AG09309 (cell line): ENCODE results near the gene IRAK3.

Experiments used
- DNase-seq: peaks from one replicate; pipeline ENCODE4 v3.0.0-alpha.2; 2010; ENCODE audit warnings: low read depth
- H3K4me3 ChIP-seq: 2 replicates; pipeline ENCODE4 v1.5.1; 2011; ENCODE audit warnings: mild to moderate bottlenecking, low read depth, low read length, moderate library complexity; ENCODE audit not compliant: control insufficient read depth
- TF ChIP-seq, protein P1 (sequence below): IDR thresholded peaks from 2 replicates; pipeline ENCODE4 v1.5.1; 2011; ENCODE audit warnings: mild to moderate bottlenecking, low read depth, low read length, inconsistent platforms; ENCODE audit not compliant: insufficient read depth, control insufficient read depth; ENCODE audit errors: missing control alignments

IRAK3 gene

GRCh38 chr12:66160704-66161103 lies 28.3 kb upstream of the IRAK3 start:
- DNase-seq: no peak
- no peak overlapping the region for H3K4me3 ChIP-seq
- TF ChIP-seq, protein P1, sequence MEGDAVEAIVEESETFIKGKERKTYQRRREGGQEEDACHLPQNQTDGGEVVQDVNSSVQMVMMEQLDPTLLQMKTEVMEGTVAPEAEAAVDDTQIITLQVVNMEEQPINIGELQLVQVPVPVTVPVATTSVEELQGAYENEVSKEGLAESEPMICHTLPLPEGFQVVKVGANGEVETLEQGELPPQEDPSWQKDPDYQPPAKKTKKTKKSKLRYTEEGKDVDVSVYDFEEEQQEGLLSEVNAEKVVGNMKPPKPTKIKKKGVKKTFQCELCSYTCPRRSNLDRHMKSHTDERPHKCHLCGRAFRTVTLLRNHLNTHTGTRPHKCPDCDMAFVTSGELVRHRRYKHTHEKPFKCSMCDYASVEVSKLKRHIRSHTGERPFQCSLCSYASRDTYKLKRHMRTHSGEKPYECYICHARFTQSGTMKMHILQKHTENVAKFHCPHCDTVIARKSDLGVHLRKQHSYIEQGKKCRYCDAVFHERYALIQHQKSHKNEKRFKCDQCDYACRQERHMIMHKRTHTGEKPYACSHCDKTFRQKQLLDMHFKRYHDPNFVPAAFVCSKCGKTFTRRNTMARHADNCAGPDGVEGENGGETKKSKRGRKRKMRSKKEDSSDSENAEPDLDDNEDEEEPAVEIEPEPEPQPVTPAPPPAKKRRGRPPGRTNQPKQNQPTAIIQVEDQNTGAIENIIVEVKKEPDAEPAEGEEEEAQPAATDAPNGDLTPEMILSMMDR: no peak

DNA sequence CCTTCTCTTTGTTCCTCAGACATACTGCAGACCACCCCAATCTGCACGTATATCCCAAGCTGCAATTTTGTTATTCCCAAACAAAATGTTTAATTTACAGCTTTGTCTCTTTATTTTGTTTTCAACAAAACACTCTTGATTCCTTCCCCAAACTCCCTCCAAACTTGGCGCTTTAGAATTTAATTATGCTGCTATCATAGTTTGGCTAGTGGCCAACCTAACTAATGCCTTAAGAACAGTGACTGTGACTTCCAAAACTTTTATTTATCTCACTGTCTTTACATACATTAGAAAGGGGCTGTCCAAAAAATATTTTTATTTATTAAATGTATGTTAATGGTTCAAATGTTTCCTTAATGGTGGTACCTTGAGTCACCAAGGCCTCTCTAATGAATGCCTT lies 26.3 kb upstream of the IRAK3 start:
- TF ChIP-seq, protein P1: no peak
- no peak overlapping the region for H3K4me3 ChIP-seq

GRCh38 chr12:66163289-66163688 lies 25.7 kb upstream of the IRAK3 start:
- TF ChIP-seq, protein P1: no peak
- no peak overlapping the region for H3K4me3 ChIP-seq
- no peak for DNase-seq

More for the DNA sequence above, 26.3 kb upstream of the IRAK3 start:
- no peak for DNase-seq

DNA sequence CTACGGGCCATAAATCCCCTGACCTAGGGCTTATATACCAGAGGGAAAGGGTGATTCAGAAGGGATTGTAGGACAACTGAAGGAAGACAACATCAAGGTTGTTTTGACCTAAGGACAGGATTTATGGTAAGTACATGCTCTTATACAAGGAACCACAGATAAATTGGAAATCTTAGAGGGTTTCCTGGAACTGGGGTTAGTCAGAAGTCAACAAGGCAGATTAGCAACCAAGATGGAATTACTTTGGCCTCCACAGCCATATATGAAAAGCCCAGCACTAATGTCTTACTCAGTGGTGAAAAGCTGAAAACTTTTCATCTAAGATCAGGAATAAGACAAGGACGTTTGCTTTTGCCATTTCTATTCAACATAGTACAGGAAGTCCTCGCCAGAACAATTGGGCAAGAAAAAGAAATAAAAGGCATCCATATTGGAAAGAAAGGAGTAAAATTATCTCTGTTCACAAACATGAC lies 24.6 kb upstream of the IRAK3 start:
- TF ChIP-seq, protein P1: no peak
- no peak for DNase-seq

GRCh38 chr12:66165141-66165540 lies 23.9 kb upstream of the IRAK3 start:
- DNase-seq: no peak
- TF ChIP-seq, protein P1: no peak
- no peak overlapping the region for H3K4me3 ChIP-seq

More for the DNA sequence above, 24.6 kb upstream of the IRAK3 start:
- H3K4me3 ChIP-seq: no peak overlapping the region

DNA sequence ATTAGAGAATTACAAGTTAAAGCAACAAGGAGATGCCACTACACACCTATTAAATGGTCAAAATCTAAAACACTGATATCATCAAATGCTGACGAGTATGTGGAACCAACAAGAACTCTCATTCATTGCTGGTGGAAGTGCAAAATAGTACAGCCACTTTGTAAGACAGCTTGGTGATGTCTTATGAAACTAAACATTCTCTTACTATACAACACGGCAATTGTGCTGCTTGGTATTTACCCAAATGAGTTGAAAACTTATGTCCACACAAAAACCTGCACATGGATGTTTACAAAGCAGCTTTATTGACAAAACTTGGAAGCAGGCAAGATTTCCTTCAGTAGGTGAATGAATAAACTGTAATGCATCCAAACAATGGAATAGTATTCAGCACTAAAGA lies 22.5 kb upstream of the IRAK3 start:
- no peak overlapping the region for H3K4me3 ChIP-seq
- TF ChIP-seq, protein P1: no peak
- DNase-seq: no peak

DNA sequence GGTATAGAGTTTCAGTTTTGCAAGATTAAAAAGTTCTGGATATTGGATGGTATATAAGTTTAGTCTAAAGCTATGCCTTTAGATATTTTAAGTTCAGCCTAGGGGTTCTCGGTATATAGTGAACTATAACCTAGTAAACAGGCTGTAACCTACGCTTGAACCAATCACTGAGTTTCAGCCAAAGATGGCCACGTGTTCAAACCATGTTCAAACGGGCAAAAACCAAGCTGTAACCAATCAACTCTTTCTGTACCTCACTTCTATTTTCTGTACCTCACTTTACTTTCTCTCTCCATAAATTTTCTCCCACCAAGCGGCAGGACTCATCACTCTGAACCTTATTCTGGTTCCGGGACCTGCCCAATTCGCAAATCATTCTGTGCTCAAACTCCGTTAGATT lies 20.6 kb upstream of the IRAK3 start:
- TF ChIP-seq, protein P1: no peak
- H3K4me3 ChIP-seq: peak overlapping the region; percentile 79
- DNase-seq: no peak
